Measurements from ENCODE around the gene MAZ. TPM values are rescaled to one million over a fixed set of nuclear protein-coding genes. Genes with fewer than 3 reads are reported as not detected.
A peak's percentile ranks its signal among the peaks of the same experiment; 100 is the strongest.
"Not testable (repeated sequence)": the region's sequence is repeated elsewhere in the genome, so short reads cannot be mapped to it uniquely, and the experiment has no call there.

MAZ gene
- total RNA-seq = 304 and 305 TPM in 2 replicates
- long read RNA-seq = 0 reads

DNA sequence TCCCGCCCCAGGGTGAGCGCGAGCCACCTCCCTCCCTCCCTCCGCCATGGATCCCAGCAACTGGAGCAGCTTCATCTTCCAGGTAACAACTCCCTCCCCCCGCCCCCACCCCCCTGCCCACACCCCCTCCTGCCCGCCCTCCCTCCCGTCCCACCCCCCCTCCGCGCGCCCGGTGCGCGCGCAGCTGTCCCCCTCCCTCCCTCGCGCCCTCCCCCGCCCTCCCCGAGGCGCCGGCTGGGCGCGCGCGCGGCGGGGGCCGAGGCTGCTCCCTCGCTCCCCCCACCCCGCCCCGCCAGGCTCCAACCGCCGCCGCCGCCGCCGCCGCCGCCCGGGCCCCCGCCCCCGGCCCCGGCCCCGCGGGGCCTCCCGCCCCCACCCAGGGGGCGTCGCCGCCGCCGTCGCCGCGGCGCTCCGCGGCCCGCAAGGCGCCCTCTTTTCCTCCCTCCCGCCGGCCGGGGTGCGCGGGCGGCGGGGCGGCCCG lies at the start of gene MAZ:
TSS of gene MAZ (plus strand) at position 431 of the 481 bp plus-strand sequence. CDS start 173 bp downstream, outside the sequence.
- Mint-ChIP-seq H3K27me3 (ENCODE audit: unreplicated experiment) (no peaks in the 10 kb centered on the region), H3K27ac (ENCODE audit: unreplicated experiment) (peak within 1 kb of the TSS; percentile 100), H3K36me3 (ENCODE audit: unreplicated experiment) (peaks cover 4% of the 10 kb centered on the region), H3K9me3 (ENCODE audit: unreplicated experiment) (no peaks in the 10 kb centered on the region), H3K4me3 (ENCODE audit: unreplicated experiment) (peak within 1 kb of the TSS; percentile 100), H3K4me1 (ENCODE audit: unreplicated experiment) (peaks cover 42% of the 10 kb centered on the region)
- DNase-seq (ENCODE audit: extremely low spot score, unreplicated experiment) = no peak
- TF ChIP-seq, protein P1, sequence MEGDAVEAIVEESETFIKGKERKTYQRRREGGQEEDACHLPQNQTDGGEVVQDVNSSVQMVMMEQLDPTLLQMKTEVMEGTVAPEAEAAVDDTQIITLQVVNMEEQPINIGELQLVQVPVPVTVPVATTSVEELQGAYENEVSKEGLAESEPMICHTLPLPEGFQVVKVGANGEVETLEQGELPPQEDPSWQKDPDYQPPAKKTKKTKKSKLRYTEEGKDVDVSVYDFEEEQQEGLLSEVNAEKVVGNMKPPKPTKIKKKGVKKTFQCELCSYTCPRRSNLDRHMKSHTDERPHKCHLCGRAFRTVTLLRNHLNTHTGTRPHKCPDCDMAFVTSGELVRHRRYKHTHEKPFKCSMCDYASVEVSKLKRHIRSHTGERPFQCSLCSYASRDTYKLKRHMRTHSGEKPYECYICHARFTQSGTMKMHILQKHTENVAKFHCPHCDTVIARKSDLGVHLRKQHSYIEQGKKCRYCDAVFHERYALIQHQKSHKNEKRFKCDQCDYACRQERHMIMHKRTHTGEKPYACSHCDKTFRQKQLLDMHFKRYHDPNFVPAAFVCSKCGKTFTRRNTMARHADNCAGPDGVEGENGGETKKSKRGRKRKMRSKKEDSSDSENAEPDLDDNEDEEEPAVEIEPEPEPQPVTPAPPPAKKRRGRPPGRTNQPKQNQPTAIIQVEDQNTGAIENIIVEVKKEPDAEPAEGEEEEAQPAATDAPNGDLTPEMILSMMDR (IDR thresholded peaks at IDR 0.05) = no peak

DNA sequence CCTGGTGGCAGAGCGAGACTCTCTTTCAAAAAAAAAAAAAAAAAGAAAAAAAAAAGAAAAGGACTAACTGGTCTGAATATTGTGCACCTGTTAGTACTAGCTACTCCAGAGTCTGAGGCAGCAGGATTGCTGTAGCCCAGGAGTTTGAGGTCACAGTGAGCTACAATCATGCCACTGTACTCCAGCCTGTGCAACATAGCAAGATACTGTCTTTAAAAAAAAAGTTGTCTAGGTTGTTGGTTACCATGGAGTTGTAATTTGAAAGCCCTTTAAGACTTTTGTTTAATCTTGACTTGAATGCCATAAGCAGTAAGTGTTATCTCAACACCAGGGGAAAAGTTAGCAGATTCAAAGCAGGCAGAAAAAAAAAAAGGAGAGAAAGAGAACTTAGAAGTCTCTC lies 49.7 kb upstream of the MAZ start:
- Mint-ChIP-seq H3K4me1 (ENCODE audit: unreplicated experiment) (peaks cover 15% of the 10 kb centered on the region), H3K4me3 (ENCODE audit: unreplicated experiment) (no peak overlapping the region), H3K36me3 (ENCODE audit: unreplicated experiment) (no peaks in the 10 kb centered on the region), H3K9me3 (ENCODE audit: unreplicated experiment) (no peaks in the 10 kb centered on the region), H3K27ac (ENCODE audit: unreplicated experiment) (no peak overlapping the region), H3K27me3 (ENCODE audit: unreplicated experiment) (peaks cover 3% of the 10 kb centered on the region)
- TF ChIP-seq, protein P1 (IDR thresholded peaks at IDR 0.05) = no peak
- DNase-seq (ENCODE audit: extremely low spot score, unreplicated experiment) = no peak

DNA sequence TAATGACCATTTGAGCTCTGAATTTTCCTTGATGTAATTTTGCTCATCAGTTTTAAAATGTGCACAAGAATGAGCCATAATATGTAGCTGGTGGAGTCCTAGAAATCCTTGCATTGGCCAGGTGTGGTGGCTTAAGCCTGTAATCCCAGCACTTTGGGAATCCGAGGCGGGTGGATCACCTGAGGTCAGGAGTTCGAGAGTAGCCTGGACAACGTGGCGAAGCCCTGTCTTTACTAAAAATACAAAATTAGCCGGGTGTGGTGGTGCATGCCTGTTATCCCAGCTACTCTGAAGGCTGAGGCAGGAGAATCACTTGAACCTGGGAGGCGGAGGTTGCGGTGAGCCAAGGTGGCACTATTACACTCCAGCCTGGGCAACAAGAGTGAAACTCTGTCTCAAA lies 49.2 kb upstream of the MAZ start:
- not testable (repeated sequence) for H3K27ac Mint-ChIP-seq (ENCODE audit: unreplicated experiment); H3K9me3 Mint-ChIP-seq (ENCODE audit: unreplicated experiment)

DNA sequence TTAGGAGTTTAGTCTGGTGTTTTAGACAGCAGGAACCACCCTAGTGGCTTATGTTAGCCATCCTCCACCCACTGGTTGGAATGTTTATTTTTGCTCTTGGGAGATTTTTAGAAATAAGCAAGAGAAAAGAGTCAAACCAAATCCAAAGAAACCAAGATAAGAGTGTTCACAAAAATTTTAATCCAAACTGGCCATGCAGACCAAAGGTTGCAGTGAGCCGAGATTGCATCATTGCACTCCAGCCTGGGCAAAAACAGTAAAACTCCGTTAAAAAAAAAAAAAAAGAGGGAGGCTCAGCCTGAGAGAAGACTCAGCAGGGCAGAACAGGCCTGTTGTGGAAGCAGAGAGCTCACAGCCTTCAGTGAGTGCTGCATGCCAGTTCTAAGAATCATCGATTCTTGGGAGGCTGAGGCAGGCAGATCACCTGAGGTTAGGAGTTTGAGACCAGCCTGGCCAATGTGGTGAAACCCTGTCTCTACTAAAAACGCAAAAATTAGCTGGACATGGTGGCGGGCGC lies 48.3 kb upstream of the MAZ start:
- no peak overlapping the region for H3K4me3 Mint-ChIP-seq (ENCODE audit: unreplicated experiment)
- H3K27ac Mint-ChIP-seq (ENCODE audit: unreplicated experiment) = peak overlapping the region; percentile 83
- H3K4me1 Mint-ChIP-seq (ENCODE audit: unreplicated experiment) = peaks cover 15% of the 10 kb centered on the region
- TF ChIP-seq, protein P1 (IDR thresholded peaks at IDR 0.05) = no peak
- no peaks in the 10 kb centered on the region for H3K36me3 Mint-ChIP-seq (ENCODE audit: unreplicated experiment)
- H3K9me3 Mint-ChIP-seq (ENCODE audit: unreplicated experiment) = no peaks in the 10 kb centered on the region
- H3K27me3 Mint-ChIP-seq (ENCODE audit: unreplicated experiment) = peaks cover 4% of the 10 kb centered on the region
- DNase-seq (ENCODE audit: extremely low spot score, unreplicated experiment) = no peak

More for the DNA sequence above, 49.2 kb upstream of the MAZ start:
- peaks cover 15% of the 10 kb centered on the region for H3K4me1 Mint-ChIP-seq (ENCODE audit: unreplicated experiment)
- DNase-seq (ENCODE audit: extremely low spot score, unreplicated experiment); H3K4me3 Mint-ChIP-seq (ENCODE audit: unreplicated experiment); H3K36me3 Mint-ChIP-seq (ENCODE audit: unreplicated experiment); H3K27me3 Mint-ChIP-seq (ENCODE audit: unreplicated experiment): not testable (repeated sequence)

DNA sequence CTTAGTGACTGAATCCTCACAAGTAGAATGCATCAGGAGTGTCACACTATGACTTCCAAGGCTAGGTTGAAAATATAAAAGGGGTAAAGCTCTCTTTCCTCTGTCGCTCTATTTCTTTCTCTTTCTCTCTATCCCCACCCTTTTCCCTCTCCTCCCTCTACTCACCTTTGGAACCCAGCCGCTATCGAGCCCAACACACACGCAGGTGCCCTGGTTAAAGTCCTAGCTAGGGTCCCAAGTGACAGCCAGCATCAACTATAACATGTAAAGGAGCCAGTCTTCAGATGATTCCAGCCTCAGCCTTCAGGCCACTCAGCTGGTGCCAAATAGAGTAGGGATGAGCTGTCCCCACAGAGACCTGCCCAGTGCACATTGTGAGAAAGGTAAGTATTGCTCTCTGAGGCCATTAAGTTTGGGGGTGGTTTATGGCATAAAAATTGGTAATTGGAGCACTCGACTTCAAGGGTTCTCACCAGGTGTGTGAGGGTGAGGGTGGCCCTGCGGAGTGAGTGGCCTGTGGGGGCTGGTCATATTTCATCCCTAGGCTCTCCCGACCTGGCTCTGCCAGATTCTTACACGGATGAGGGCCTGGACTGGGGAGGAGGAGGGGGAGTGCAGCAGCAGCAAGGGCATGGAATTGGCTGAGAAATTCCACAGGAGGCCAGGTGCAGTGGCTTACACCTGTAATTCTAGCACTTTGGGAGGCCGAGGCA lies 45.6 kb upstream of the MAZ start:
- no peaks in the 10 kb centered on the region for H3K9me3 Mint-ChIP-seq (ENCODE audit: unreplicated experiment)
- no peaks in the 10 kb centered on the region for H3K36me3 Mint-ChIP-seq (ENCODE audit: unreplicated experiment)
- H3K4me1 Mint-ChIP-seq (ENCODE audit: unreplicated experiment) = peaks cover 15% of the 10 kb centered on the region
- peaks cover 5% of the 10 kb centered on the region for H3K27me3 Mint-ChIP-seq (ENCODE audit: unreplicated experiment)
- no peak for DNase-seq (ENCODE audit: extremely low spot score, unreplicated experiment)
- TF ChIP-seq, protein P1 (IDR thresholded peaks at IDR 0.05) = no peak
- no peak overlapping the region for H3K4me3 Mint-ChIP-seq (ENCODE audit: unreplicated experiment)
- no peak overlapping the region for H3K27ac Mint-ChIP-seq (ENCODE audit: unreplicated experiment)

DNA sequence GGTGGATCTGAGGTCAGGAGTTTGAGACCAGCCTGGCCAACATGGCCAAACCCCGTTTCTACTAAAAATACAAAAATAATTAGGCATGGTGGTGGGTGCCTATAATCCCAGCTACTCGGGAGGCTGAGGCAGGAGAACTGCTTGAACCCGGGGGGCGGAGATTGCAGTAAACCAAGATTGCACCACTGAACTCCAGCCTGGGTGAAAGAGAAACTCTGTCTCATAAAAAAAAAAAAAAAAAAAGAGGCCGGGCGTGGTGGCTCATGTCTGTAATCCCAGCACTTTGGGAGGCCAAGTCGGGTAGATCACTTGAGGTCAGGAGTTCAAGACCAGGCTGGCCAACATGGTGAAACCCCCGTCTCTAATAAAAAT lies 45.1 kb upstream of the MAZ start:
- H3K4me3 Mint-ChIP-seq (ENCODE audit: unreplicated experiment); H3K27ac Mint-ChIP-seq (ENCODE audit: unreplicated experiment): not testable (repeated sequence)

More for the DNA sequence above, 45.1 kb upstream of the MAZ start:
- H3K9me3 Mint-ChIP-seq (ENCODE audit: unreplicated experiment); H3K36me3 Mint-ChIP-seq (ENCODE audit: unreplicated experiment); DNase-seq (ENCODE audit: extremely low spot score, unreplicated experiment); H3K27me3 Mint-ChIP-seq (ENCODE audit: unreplicated experiment): not testable (repeated sequence)
- peaks cover 15% of the 10 kb centered on the region for H3K4me1 Mint-ChIP-seq (ENCODE audit: unreplicated experiment)

All from osteocyte (in vitro differentiated cells).